ENCODE data around the gene NXNL2. TPM values are rescaled to one million over a fixed set of nuclear protein-coding genes. Genes with fewer than 3 reads are reported as not detected.

NXNL2 gene
- total RNA-seq (2014; rRNA removed) (0.66 TPM in 1 of 2 replicates, not detected in the other), Bru-seq, nascent RNA (percentile 36 among the genes with signal in this experiment), BruChase-seq, experiment 1, labeled RNA remaining after a 6-hour chase (percentile 30 among the genes with signal in this experiment), BruChase-seq, experiment 2, labeled RNA remaining after a 2-hour chase (percentile 33 among the genes with signal in this experiment)
- long read RNA-seq, partial matches to known transcripts, result 1 of 1 reads
- long read RNA-seq, other reads (novel, unspliced or antisense), result 0 of 1 reads

GRCh38 chr9:88534456-88535225 is at the start of gene NXNL2:
TSS of gene NXNL2 (plus strand) at chr9:88535178. CDS start at chr9:88535435, 257 bp downstream.
- H3K4me3 ChIP-seq (ENCODE audit: low read length), result peak within 1 kb of the TSS; percentile 88
- H2AFZ ChIP-seq (ENCODE audit: low read length), result peak within 1 kb of the TSS; percentile 93
- H4K20me1 ChIP-seq (ENCODE audit: low read length), result no peaks in the 10 kb centered on the region
- BruUV-seq (replicated peaks), result no TSS peak
- H3K27me3 ChIP-seq (ENCODE audit: low read length), result no peaks in the 10 kb centered on the region
- H3K9me2 ChIP-seq (replicated peaks; ENCODE audit: low read length), result no peaks in the 10 kb centered on the region
- peak within 1 kb of the TSS; percentile 91 for H3K4me2 ChIP-seq (ENCODE audit: low read length)
- ChIA-PET CTCF (interaction anchor here (0.6 to 1.0 kb wide), 5 partner anchors 44 to 582 kb away, joined by 3 to 6 read pairs (median 4); no protein-coding TSS in a partner anchor), POLR2A (ENCODE audit: unreplicated experiment) (interaction anchor here (0.6 kb wide), 2 partner anchors 147 to 259 kb away, joined by 10 to 26 read pairs; no protein-coding TSS in a partner anchor)
- H3K79me2 ChIP-seq (ENCODE audit: low read length), result peaks cover 28% of the 10 kb centered on the region
- peak within 1 kb of the TSS; percentile 80 for H3K9ac ChIP-seq (ENCODE audit: low read length)
- H3K9me3 ChIP-seq (ENCODE audit: low read length), result no peaks in the 10 kb centered on the region
- TF ChIP-seq EZH2phosphoT487 (IDR thresholded peaks at IDR 0.05; ENCODE audit: borderline replicate concordance, low read length), result no peak
- no peak for TF ChIP-seq CTCF (conservative IDR thresholded peaks at IDR 0.05; ENCODE audit: low read depth, low read length)
- no peak for TF ChIP-seq EZH2 (IDR thresholded peaks at IDR 0.05; ENCODE audit: low read length, unreplicated experiment)
- H3K27ac ChIP-seq (ENCODE audit: low read length), result peak within 1 kb of the TSS; percentile 81
- no peaks in the 10 kb centered on the region for H3F3A ChIP-seq (ENCODE audit: low read length, unreplicated experiment)
- peaks cover 22% of the 10 kb centered on the region for H3K4me1 ChIP-seq (ENCODE audit: insufficient read depth, low read length)
- H3K36me3 ChIP-seq (ENCODE audit: low read depth, low read length), result no peaks in the 10 kb centered on the region
- ATAC-seq (peak; percentile 63), DNase-seq (peak; percentile 76)
- intact Hi-C loops (cut with micrococcal nuclease), result loop anchor here (5.0 to 10.0 kb wide), 3 partner anchors 57 to 780 kb away; partner anchors contain the start of genes CKS2, SECISBP2 and SPIN1

- no peak for TF ChIP-seq EZH2 (IDR thresholded peaks at IDR 0.05; ENCODE audit: low read length, unreplicated experiment)
- ATAC-seq, result no peak
- H3K27ac ChIP-seq (ENCODE audit: low read length), result no peak overlapping the region
These were observed 46.8 kb upstream of the NXNL2 start for GRCh38 chr9:88488166-88488565.

GRCh38 chr9:88494983-88495721 is 39.8 kb upstream of the NXNL2 start:
- ATAC-seq (no peak), DNase-seq (no peak)
- Histone ChIP-seq H3K4me3 (ENCODE audit: low read length) (no peak overlapping the region), H3F3A (ENCODE audit: low read length, unreplicated experiment) (no peaks in the 10 kb centered on the region), H3K36me3 (ENCODE audit: low read depth, low read length) (no peaks in the 10 kb centered on the region), H3K27me3 (ENCODE audit: low read length) (no peaks in the 10 kb centered on the region), H3K9ac (ENCODE audit: low read length) (no peak overlapping the region), H3K79me2 (ENCODE audit: low read length) (no peaks in the 10 kb centered on the region), H3K9me2 (replicated peaks; ENCODE audit: low read length) (no peaks in the 10 kb centered on the region), H2AFZ (ENCODE audit: low read length) (no peak overlapping the region), H3K4me1 (ENCODE audit: insufficient read depth, low read length) (no peaks in the 10 kb centered on the region), H4K20me1 (ENCODE audit: low read length) (no peaks in the 10 kb centered on the region), H3K9me3 (ENCODE audit: low read length) (no peaks in the 10 kb centered on the region), H3K27ac (ENCODE audit: low read length) (no peak overlapping the region), H3K4me2 (ENCODE audit: low read length) (no peak overlapping the region)
- CTCF ChIA-PET, result no interaction called here
- POLR2A ChIA-PET (ENCODE audit: unreplicated experiment), result interaction anchor here (0.6 kb wide), 1 partner anchor 51 kb away, joined by 4 read pairs; no protein-coding TSS in a partner anchor
- TF ChIP-seq CTCF (conservative IDR thresholded peaks at IDR 0.05; ENCODE audit: low read depth, low read length), result no peak
- no peak for TF ChIP-seq EZH2 (IDR thresholded peaks at IDR 0.05; ENCODE audit: low read length, unreplicated experiment)
- no peak for TF ChIP-seq EZH2phosphoT487 (IDR thresholded peaks at IDR 0.05; ENCODE audit: borderline replicate concordance, low read length)
- BruUV-seq (replicated peaks), result no TSS peak
- intact Hi-C loops (cut with micrococcal nuclease), result no loop called here

More at GRCh38 chr9:88488166-88488565, 46.8 kb upstream of the NXNL2 start:
- Histone ChIP-seq H3K4me2 (ENCODE audit: low read length) (no peak overlapping the region), H3K79me2 (ENCODE audit: low read length) (no peaks in the 10 kb centered on the region), H2AFZ (ENCODE audit: low read length) (no peak overlapping the region), H3K9me3 (ENCODE audit: low read length) (no peaks in the 10 kb centered on the region), H3F3A (ENCODE audit: low read length, unreplicated experiment) (no peaks in the 10 kb centered on the region), H3K36me3 (ENCODE audit: low read depth, low read length) (no peaks in the 10 kb centered on the region), H3K9ac (ENCODE audit: low read length) (no peak overlapping the region), H4K20me1 (ENCODE audit: low read length) (no peaks in the 10 kb centered on the region), H3K4me3 (ENCODE audit: low read length) (no peak overlapping the region), H3K9me2 (replicated peaks; ENCODE audit: low read length) (no peaks in the 10 kb centered on the region), H3K27me3 (ENCODE audit: low read length) (no peaks in the 10 kb centered on the region), H3K4me1 (ENCODE audit: insufficient read depth, low read length) (no peaks in the 10 kb centered on the region)
- BruUV-seq (replicated peaks), result no TSS peak
- POLR2A ChIA-PET (ENCODE audit: unreplicated experiment), result no interaction called here
- intact Hi-C loops (cut with micrococcal nuclease), result no loop called here
- no peak for DNase-seq
- CTCF ChIA-PET, result interaction anchor here (0.7 kb wide), 1 partner anchor 273 kb away, joined by 3 read pairs; no protein-coding TSS in a partner anchor
